Measurements from ENCODE around the gene PTPRZ1. TPM values are rescaled to one million over a fixed set of nuclear protein-coding genes. Genes with fewer than 3 reads are reported as not detected.

Gene PTPRZ1
- total and polyA plus RNA-seq, 2 donors (not counting 1 experiment from before 2014, with no cell fraction given) = not detected

DNA sequence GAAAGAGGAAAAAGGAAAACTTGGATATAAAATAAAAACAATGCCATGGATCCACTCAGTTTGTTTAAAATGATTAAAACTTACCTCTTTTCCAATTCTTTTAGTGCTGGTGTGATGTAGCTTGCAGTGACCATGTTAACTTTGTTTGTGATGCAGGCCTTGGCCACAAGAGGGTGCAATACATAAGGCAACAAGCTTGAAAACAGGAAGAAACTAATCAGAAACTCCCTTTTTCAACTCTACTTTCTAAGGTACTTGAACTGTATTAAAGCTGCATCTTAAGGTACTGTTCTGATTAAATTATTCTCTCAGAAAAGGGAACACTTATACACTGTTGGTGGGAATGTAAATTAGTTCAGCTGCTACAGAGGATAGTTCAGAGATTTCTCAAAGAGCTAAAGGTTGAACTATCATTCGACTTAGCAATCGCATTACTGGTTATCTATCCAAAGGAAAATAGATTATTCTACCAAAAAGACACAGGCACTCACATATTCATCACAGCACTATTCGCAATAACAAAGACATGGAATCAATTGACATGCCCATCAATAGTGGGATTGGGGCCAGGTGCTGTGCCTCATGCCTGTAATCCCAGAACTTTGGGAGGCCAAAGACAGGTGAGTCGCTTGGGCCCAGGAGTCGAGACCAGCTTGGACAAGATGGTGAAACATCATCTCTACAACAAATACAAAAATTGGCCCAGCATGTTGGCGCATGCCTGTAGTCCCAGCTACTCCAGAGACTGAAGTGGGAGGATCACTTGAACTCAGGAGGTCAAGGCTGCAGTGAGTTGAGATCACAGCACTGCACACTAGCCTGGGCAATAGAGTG lies 220.2 kb downstream of the PTPRZ1 start:
- Mint-ChIP-seq H3K27ac (peak overlapping the region; percentile 32), H3K4me3 (no peak overlapping the region), H3K27me3 (no peaks in the 10 kb centered on the region), H3K9me3 (ENCODE audit: insufficient read depth) (no peaks in the 10 kb centered on the region), H3K4me1 (peaks cover 4% of the 10 kb centered on the region)
- ChIA-PET POLR2A (no interaction called here), CTCF (interaction anchor here (0.6 to 2.0 kb wide), 14 partner anchors 11 to 440 kb away, joined by 3 to 18 read pairs (median 4); no protein-coding TSS in a partner anchor)
- TF ChIP-seq, protein P1, sequence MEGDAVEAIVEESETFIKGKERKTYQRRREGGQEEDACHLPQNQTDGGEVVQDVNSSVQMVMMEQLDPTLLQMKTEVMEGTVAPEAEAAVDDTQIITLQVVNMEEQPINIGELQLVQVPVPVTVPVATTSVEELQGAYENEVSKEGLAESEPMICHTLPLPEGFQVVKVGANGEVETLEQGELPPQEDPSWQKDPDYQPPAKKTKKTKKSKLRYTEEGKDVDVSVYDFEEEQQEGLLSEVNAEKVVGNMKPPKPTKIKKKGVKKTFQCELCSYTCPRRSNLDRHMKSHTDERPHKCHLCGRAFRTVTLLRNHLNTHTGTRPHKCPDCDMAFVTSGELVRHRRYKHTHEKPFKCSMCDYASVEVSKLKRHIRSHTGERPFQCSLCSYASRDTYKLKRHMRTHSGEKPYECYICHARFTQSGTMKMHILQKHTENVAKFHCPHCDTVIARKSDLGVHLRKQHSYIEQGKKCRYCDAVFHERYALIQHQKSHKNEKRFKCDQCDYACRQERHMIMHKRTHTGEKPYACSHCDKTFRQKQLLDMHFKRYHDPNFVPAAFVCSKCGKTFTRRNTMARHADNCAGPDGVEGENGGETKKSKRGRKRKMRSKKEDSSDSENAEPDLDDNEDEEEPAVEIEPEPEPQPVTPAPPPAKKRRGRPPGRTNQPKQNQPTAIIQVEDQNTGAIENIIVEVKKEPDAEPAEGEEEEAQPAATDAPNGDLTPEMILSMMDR (IDR thresholded peaks at IDR 0.05) = peak; percentile 94
- TF ChIP-seq EZH2 (IDR thresholded peaks at IDR 0.05; ENCODE audit: borderline replicate concordance, insufficient read depth, low read depth, low read length, poor library complexity, severe bottlenecking) = no peak
- no peaks in the 10 kb centered on the region for H3K36me3 ChIP-seq (replicated peaks in 1 of 2; ENCODE audit: control extremely low read depth in 1 of 2, control insufficient read depth in 1 of 2, extremely low read depth in 1 of 2, insufficient read depth in 2 of 2, low read length in 1 of 2)
- H3K4me2 ChIP-seq (replicated peaks; ENCODE audit: low read depth, low read length, poor library complexity, severe bottlenecking) = no peak overlapping the region
- ATAC-seq (ENCODE audit: low read depth) = peak; percentile 80
- H4K20me1 ChIP-seq (ENCODE audit: control insufficient read depth, insufficient read depth, low read length, poor library complexity, severe bottlenecking) = no peaks in the 10 kb centered on the region
- DNase-seq = peak; percentile 77
- intact Hi-C loops (cut with micrococcal nuclease) = loop anchor here (5.0 kb wide), 1 partner anchor 49 kb away; the partner anchor contains the start of gene AASS
- no peak overlapping the region for H2AFZ ChIP-seq (ENCODE audit: insufficient read depth, low read depth, low read length, poor library complexity, severe bottlenecking)
- 97% methylated on average over 6 of the region's 6 CpGs for WGBS (ENCODE audit: insufficient coverage)
- H3K27me3 ChIP-seq (replicated peaks in 1 of 4; ENCODE audit: control extremely low read depth in 1 of 4, control insufficient read depth in 3 of 4, insufficient read depth in 4 of 4, low read length in 3 of 4) = no peaks in the 10 kb centered on the region
- H3K4me3 ChIP-seq (ENCODE audit: control extremely low read depth in 1 of 5, extremely low read depth in 1 of 5, insufficient read depth in 1 of 5, low read depth in 2 of 5, low read length in 4 of 5) = no peak overlapping the region
- H3K9me3 ChIP-seq (ENCODE audit: control extremely low read depth in 1 of 3, control insufficient read depth in 2 of 3, insufficient read depth in 1 of 3, low read length in 2 of 3) = no peaks in the 10 kb centered on the region
- peak overlapping the region; percentile 11 to 21 for H3K27ac ChIP-seq (ENCODE audit: low read length in 2 of 2)
- no peak overlapping the region for H3K9ac ChIP-seq (ENCODE audit: low read length)
- no peaks in the 10 kb centered on the region for H3K79me2 ChIP-seq (ENCODE audit: control insufficient read depth, insufficient read depth, low read length)
- H3K4me1 ChIP-seq (ENCODE audit: control insufficient read depth in 2 of 2, insufficient read depth in 2 of 2, low read length in 2 of 2) = peaks cover 0 to 4% of the 10 kb centered on the region in 2 donors

DNA sequence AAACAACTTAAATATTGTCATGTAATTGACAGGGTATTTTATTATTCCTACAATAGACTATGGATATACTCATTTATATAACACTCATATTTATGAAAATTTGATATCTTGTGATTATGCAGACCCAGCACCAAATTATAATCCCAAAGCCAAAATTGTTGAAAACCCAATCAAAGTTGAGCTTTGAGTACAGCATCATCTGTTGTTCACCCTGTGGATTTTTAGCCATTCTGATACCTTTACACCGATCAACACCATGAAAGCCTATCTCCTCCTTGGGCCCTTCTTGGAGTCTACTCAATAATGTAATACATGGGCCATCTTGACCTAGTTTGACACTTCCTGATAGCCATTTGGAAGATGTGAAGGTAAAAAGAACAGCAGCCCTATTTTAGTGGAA lies 221.6 kb downstream of the PTPRZ1 start:
- Histone ChIP-seq H3K9me3 (ENCODE audit: control extremely low read depth in 1 of 3, control insufficient read depth in 2 of 3, insufficient read depth in 1 of 3, low read length in 2 of 3) (no peaks in the 10 kb centered on the region), H3K4me3 (ENCODE audit: control extremely low read depth in 1 of 5, extremely low read depth in 1 of 5, insufficient read depth in 1 of 5, low read depth in 2 of 5, low read length in 4 of 5) (no peak overlapping the region), H3K4me1 (ENCODE audit: control insufficient read depth in 2 of 2, insufficient read depth in 2 of 2, low read length in 2 of 2) (peaks cover 0 to 4% of the 10 kb centered on the region in 2 donors), H3K27ac (ENCODE audit: low read length in 2 of 2) (no peak overlapping the region), H4K20me1 (ENCODE audit: control insufficient read depth, insufficient read depth, low read length, poor library complexity, severe bottlenecking) (no peaks in the 10 kb centered on the region), H3K4me2 (replicated peaks; ENCODE audit: low read depth, low read length, poor library complexity, severe bottlenecking) (no peak overlapping the region), H3K36me3 (replicated peaks in 1 of 2; ENCODE audit: control extremely low read depth in 1 of 2, control insufficient read depth in 1 of 2, extremely low read depth in 1 of 2, insufficient read depth in 2 of 2, low read length in 1 of 2) (no peaks in the 10 kb centered on the region), H3K79me2 (ENCODE audit: control insufficient read depth, insufficient read depth, low read length) (no peaks in the 10 kb centered on the region), H3K9ac (ENCODE audit: low read length) (no peak overlapping the region), H3K27me3 (replicated peaks in 1 of 4; ENCODE audit: control extremely low read depth in 1 of 4, control insufficient read depth in 3 of 4, insufficient read depth in 4 of 4, low read length in 3 of 4) (no peaks in the 10 kb centered on the region), H2AFZ (ENCODE audit: insufficient read depth, low read depth, low read length, poor library complexity, severe bottlenecking) (no peak overlapping the region)
- H3K27ac Mint-ChIP-seq = no peak overlapping the region
- WGBS (ENCODE audit: insufficient coverage) = no CpG with 5 or more reads among the region's 1 CpG
- intact Hi-C loops (cut with micrococcal nuclease) = loop anchor here (5.0 kb wide), 1 partner anchor 48 kb away; the partner anchor contains the start of gene AASS
- DNase-seq (no peak), ATAC-seq (ENCODE audit: low read depth) (no peak)
- peaks cover 4% of the 10 kb centered on the region for H3K4me1 Mint-ChIP-seq
- CTCF ChIA-PET = interaction anchor here (1.1 to 2.0 kb wide), 2 partner anchors 434 to 438 kb away, joined by 3 to 18 read pairs; no protein-coding TSS in a partner anchor
- H3K27me3 Mint-ChIP-seq = no peaks in the 10 kb centered on the region
- POLR2A ChIA-PET = no interaction called here
- no peaks in the 10 kb centered on the region for H3K9me3 Mint-ChIP-seq (ENCODE audit: insufficient read depth)
- H3K4me3 Mint-ChIP-seq = no peak overlapping the region
- no peak for TF ChIP-seq EZH2 (IDR thresholded peaks at IDR 0.05; ENCODE audit: borderline replicate concordance, insufficient read depth, low read depth, low read length, poor library complexity, severe bottlenecking)
- TF ChIP-seq, protein P1 (IDR thresholded peaks at IDR 0.05) = no peak

Data from B cell (primary cell).